Stimulated activated CD4-positive, alpha-beta T cell treated with anti-CD3 and anti-CD28 coated beads, Interleukin-12 subunit alpha, Interleukin-12 subunit beta, amount 100 ng/mL, for 24 hours (primary cell): Measurements from ENCODE around the gene SRC.
A peak's percentile ranks its signal among the peaks of the same experiment; 100 is the strongest.
"Not testable (repeated sequence)": the region's sequence is repeated elsewhere in the genome, so short reads cannot be mapped to it uniquely, and the experiment has no call there.

Experiments used
- DNase-seq, 2 experiments: peaks; one replicate each; pipeline ENCODE4 v3.0.0-alpha.2; 2020; ENCODE audit warnings: low read depth in 2 of 2

The SRC gene

DNA sequence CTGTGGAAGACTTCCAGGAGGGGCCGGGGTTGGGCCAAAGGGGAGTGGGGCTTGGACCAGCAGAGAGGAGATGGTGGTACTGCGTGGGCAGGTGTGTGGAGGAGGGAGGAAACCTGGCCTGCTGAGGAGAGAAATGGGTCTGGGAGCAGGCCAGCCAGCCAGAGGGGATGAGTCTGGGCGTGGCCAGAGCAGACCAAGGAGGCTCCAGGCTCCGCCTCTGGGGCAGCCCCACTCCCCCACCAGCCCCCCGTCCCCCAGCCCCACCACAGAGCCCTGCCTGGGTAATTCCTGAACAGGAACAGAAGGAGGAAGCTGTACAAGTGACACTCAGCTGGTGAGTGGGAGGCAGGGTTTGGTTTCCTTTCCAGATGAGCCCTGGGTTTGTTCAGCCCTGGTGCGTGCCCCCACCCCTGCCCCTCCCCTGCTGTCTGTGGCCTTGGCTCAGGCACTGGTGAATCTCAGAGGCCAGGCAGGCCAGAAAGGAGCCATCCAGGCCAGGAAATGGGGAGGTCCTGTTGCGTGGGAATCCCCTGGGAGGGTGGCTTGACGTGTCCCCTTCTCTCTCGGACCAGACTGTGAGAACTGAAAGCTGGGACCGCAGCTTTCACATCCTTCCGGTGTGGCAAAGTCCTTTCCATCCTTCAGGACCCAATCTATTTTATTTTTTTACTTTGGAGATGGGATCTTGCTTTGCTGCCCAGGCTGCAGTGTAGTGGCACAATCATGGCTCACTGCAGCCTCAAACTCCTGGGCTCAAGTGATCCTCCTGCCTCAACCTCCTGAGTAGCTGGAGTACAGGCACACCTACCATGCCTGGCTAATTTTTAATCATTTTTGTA lies 9.4 kb upstream of the SRC start:
- peak in 1 of 2 experiments; percentile 35 for DNase-seq

DNA sequence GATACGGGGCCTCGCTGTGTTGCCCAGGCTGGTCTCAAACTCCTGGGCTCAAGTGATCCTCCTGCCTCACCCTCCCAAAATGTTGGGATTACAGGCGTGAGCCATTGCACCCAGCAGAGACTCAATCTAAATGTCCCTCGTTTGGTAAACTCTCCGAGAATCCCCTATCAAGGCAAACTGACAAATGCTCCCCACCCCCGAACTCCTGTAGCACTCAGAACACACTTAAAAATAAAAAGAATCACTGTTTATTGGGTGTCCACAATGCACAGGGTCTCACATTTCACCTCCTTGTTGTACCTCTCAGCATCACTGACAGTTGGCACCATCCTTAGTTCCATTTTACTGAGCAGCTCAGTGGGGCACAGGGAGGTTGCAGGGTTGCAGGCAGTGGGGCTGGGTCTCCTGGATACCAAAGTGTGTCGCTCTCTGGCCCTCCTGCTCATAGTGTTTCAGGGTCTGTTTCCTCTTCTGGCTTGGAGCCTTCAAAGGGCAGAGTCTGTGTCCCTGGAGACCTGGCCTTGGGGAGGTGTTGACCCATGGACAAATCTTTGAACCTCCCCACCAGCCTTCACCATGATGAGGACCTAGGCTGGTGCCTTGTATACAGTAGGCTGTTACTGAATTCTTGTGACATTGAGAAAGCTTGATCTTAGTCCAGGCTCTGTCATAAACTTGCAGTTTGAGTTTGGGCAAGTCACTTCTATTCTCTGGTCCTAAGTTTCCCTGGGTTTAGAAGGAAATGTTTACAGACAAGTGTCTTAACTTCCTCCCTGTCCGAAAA lies 8.5 kb upstream of the SRC start:
- no peak for DNase-seq

- not testable (repeated sequence) for DNase-seq
Measured at GRCh38 chr20:37338380-37338779, 7.6 kb upstream of the SRC start.

- no peak for DNase-seq
Measured at GRCh38 chr20:37339208-37339607, 6.7 kb upstream of the SRC start.

DNA sequence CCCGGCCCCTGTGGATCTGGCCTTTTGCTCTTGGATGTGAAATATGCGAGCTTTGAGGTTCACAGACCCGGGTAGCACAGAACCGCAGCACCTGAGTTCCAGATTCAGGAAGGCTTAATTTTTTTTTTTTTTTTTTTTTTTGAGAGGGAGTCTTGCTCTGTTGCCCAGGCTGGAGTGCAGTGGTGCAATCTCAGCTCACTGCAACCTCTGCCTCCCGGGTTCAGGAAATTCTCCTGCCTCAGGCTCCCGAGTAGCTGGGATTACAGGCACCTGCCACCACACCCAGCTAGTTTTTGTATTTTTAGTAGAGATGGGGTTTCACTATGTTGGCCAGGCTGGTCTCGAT lies 6.2 kb upstream of the SRC start:
- not testable (repeated sequence) for DNase-seq

- no peak for DNase-seq
Measured at GRCh38 chr20:37340998-37341397, 4.9 kb upstream of the SRC start.

- DNase-seq, result no peak
Measured at GRCh38 chr20:37341632-37342031, 4.3 kb upstream of the SRC start.

GRCh38 chr20:37342231-37343177 lies 3.4 kb upstream of the SRC start:
- DNase-seq, result no peak

GRCh38 chr20:37343212-37343993 lies 2.5 kb upstream of the SRC start:
- DNase-seq, result no peak

DNA sequence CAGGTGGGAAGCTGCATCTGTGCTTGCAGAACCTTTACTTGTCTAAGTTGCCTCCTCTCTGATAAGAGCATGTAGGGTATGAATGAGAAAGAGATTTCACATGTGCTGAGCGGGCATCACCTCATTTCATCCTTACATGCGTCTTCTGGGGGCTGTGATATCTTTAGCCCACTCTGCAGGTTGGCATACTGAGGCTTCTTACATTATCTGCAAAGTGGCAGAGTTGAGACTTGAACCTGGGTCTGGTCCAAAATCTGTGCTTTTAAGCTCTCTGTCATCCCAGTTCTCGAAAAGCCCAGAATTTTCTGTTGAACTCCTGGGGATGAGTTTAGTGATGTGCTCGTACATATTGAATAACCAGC lies 2.0 kb upstream of the SRC start:
- DNase-seq, result no peak

DNA sequence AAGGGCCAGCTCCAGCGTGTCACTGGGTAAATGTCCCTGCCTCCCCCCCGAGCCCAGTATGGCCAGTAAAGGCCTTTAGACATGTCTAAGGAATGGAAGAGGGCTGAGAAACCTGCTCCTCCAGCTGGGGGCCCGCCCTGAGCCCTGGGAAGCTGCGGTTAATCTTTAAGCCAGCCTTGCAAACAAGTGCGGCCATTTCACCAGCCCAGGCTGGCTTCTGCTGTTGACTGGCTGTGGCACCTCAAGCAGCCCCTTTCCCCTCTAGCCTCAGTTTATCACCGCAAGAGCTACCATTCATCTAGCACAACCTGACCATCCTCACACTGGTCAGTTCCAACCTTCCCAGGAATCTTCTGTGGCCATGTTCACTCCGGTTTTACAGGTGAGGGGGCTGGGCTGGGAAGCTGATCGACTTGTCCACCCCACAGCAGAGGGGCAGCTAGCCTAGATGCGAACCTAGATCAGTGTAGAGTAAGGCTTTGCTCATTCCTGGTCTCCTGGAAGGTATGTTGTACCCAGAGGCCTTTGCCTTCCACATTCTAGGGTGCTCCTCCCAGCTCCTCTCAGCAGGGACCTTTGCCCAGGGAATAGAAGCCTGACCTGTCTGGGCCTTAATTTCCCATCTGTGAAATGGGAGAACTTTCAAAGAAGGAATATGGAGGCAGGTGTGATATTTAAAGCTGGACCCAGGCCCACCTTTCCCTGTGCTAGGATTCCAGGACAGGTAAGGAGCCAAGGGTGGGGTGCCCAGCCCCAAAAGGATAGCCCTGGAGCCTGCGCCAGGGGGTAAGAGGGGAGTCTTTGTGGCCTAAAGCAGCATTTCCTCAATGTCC lies 1.2 kb upstream of the SRC start:
- DNase-seq, result no peak

- DNase-seq, result no peak
Measured at GRCh38 chr20:37346236-37346534, 245 bp downstream of the SRC start.

DNA sequence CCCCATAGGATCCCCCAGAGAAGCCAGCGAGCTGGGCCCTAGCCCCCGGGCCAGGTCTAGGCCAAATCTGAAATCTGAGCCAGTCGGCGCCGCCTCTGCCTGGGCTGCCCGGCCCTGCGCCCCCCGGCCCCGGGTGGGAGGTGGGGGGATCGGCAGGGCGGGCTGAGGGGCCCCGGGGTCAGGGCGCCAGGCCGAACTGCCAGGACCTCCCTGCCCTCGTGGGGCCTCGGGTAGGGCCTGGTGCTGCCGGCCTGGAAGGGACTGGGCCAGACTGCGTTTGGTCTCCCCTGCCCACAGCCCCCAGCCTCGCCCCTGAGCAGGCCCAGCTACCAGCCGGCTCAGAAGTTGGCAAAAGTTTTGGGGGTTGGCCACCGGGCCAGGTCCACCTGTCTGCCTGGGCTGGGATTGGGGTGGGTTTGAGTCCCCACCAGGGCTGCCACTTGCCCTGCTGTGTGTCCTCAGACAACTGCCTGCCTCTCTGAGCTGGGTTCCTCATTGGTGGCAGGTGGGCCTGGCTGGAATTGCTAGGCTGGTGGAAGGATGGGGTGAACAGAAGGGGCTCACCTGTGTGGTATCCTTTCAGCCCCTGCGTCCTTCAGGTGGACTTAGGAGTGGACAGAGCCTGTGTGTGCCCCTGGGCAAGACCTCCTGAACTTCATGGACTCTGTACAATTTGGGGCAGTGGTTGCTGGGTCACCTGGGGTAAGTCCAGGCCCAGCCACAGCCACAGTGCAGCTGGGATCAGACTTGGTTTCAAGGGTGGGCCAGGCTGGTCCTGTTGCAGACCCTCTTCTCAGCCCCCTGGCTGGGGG lies 801 bp downstream of the SRC start:
- DNase-seq, result no peak

- no peak for DNase-seq
Measured at GRCh38 chr20:37347347-37347823, 1.4 kb downstream of the SRC start.

- no peak for DNase-seq
Measured at GRCh38 chr20:37347891-37348791, 2.2 kb downstream of the SRC start.

GRCh38 chr20:37348792-37349516 lies 3.0 kb downstream of the SRC start:
- DNase-seq, result no peak

GRCh38 chr20:37349517-37350491 lies 3.9 kb downstream of the SRC start:
- no peak for DNase-seq
